ENCODE measurements around the gene LRP8. TPM values are rescaled to one million over a fixed set of nuclear protein-coding genes. Genes with fewer than 3 reads are reported as not detected.

LRP8 gene
- total and polyA plus RNA-seq, 2 donors (not counting 1 experiment from before 2014, with no cell fraction given), result 7.8 to 9.4 TPM

DNA sequence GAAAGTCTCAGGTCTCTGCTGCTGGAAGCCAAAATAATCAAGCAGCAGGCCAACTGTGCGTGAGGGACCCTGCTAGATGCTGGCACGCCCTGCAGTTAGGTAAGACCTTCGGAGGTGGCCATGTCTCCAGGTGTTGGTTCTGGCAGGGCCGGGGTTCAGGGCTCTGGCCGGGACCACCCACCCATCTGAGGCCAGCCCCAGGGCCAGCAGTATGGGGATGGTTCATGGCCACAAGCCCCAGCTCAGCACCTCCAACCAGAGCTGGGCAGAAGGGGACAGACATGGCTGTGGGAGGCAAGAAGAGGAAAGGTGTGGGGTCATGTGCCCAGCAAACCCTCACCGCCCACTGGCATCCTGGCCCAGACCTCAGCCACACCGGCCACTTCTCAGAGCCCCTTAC is 23.3 kb downstream of the LRP8 start:
- intact Hi-C loops (cut with micrococcal nuclease), result no loop called here
- no peaks in the 10 kb centered on the region for H3K79me2 ChIP-seq (ENCODE audit: control insufficient read depth, insufficient read depth, low read length)
- ATAC-seq (ENCODE audit: low read depth) (no peak), DNase-seq (no peak)
- CTCF ChIA-PET, result no interaction called here
- H3K27me3 Mint-ChIP-seq, result no peaks in the 10 kb centered on the region
- H3K36me3 ChIP-seq (replicated peaks in 1 of 2; ENCODE audit: control extremely low read depth in 1 of 2, control insufficient read depth in 1 of 2, extremely low read depth in 1 of 2, insufficient read depth in 2 of 2, low read length in 1 of 2), result no peaks in the 10 kb centered on the region
- no peak overlapping the region for H3K27ac ChIP-seq (ENCODE audit: low read length in 2 of 2)
- H3K9me3 ChIP-seq (ENCODE audit: control extremely low read depth in 1 of 3, control insufficient read depth in 2 of 3, insufficient read depth in 1 of 3, low read length in 2 of 3), result no peaks in the 10 kb centered on the region
- TF ChIP-seq, protein P1, sequence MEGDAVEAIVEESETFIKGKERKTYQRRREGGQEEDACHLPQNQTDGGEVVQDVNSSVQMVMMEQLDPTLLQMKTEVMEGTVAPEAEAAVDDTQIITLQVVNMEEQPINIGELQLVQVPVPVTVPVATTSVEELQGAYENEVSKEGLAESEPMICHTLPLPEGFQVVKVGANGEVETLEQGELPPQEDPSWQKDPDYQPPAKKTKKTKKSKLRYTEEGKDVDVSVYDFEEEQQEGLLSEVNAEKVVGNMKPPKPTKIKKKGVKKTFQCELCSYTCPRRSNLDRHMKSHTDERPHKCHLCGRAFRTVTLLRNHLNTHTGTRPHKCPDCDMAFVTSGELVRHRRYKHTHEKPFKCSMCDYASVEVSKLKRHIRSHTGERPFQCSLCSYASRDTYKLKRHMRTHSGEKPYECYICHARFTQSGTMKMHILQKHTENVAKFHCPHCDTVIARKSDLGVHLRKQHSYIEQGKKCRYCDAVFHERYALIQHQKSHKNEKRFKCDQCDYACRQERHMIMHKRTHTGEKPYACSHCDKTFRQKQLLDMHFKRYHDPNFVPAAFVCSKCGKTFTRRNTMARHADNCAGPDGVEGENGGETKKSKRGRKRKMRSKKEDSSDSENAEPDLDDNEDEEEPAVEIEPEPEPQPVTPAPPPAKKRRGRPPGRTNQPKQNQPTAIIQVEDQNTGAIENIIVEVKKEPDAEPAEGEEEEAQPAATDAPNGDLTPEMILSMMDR (IDR thresholded peaks at IDR 0.05), result no peak
- TF ChIP-seq EZH2 (IDR thresholded peaks at IDR 0.05; ENCODE audit: borderline replicate concordance, insufficient read depth, low read depth, low read length, poor library complexity, severe bottlenecking), result no peak
- H3K27ac Mint-ChIP-seq, result no peak overlapping the region
- H3K4me3 Mint-ChIP-seq, result no peak overlapping the region
- WGBS (ENCODE audit: insufficient coverage), result 100% methylated on average over 6 of the region's 7 CpGs
- no peak overlapping the region for H3K4me3 ChIP-seq (ENCODE audit: control extremely low read depth in 1 of 5, extremely low read depth in 1 of 5, insufficient read depth in 1 of 5, low read depth in 2 of 5, low read length in 4 of 5)
- POLR2A ChIA-PET, result no interaction called here
- no peak overlapping the region for H2AFZ ChIP-seq (ENCODE audit: insufficient read depth, low read depth, low read length, poor library complexity, severe bottlenecking)
- H3K4me2 ChIP-seq (replicated peaks; ENCODE audit: low read depth, low read length, poor library complexity, severe bottlenecking), result no peak overlapping the region
- H3K4me1 Mint-ChIP-seq, result no peaks in the 10 kb centered on the region
- no peak overlapping the region for H3K9ac ChIP-seq (ENCODE audit: low read length)
- H3K27me3 ChIP-seq (replicated peaks in 1 of 4; ENCODE audit: control extremely low read depth in 1 of 4, control insufficient read depth in 3 of 4, insufficient read depth in 4 of 4, low read length in 3 of 4), result no peaks in the 10 kb centered on the region
- peaks cover 0 to 3% of the 10 kb centered on the region in 2 donors for H3K4me1 ChIP-seq (ENCODE audit: control insufficient read depth in 2 of 2, insufficient read depth in 2 of 2, low read length in 2 of 2)
- no peaks in the 10 kb centered on the region for H4K20me1 ChIP-seq (ENCODE audit: control insufficient read depth, insufficient read depth, low read length, poor library complexity, severe bottlenecking)
- H3K9me3 Mint-ChIP-seq (ENCODE audit: insufficient read depth), result no peaks in the 10 kb centered on the region

DNA sequence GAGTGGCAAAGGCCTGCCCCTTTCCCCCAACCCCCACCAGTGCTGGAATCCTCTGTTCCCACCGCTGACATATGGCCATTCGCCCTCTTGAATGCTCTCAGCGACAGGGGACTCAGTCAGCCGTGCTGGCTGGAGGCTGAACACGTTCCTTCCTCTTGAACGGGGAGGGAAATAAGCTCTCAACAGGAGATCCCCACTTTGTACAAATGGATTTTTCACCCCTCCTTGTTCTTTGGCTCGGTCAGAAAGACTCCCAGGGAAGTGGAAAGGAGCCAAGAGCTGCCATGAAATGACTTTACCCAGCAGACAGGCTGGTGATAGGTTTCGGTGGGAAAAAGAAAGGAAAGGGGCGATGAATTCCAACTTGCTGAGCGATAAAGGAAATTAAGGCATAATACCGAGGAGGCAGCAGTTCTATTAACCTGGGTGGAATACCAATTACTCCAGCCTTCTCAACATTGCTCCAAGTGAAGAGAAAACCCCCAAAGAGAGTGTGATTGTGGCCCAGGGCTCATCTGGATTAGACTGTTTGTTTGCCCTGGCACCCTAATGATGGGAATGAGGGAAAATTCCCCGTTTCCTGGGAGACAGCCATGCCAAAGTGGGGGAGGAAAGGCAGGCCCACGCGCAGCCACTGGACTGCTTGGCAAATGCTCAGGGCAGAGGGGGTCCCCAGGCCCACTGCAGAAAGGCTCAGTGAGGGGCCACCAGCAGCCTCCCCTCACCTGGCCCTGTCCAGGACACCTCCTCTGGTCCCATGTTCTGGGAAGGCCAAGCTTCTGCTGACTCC is 23.9 kb downstream of the LRP8 start:
- no peak overlapping the region for H3K4me2 ChIP-seq (replicated peaks; ENCODE audit: low read depth, low read length, poor library complexity, severe bottlenecking)
- POLR2A ChIA-PET, result no interaction called here
- no peak overlapping the region for H3K9ac ChIP-seq (ENCODE audit: low read length)

More for the DNA sequence above, 23.9 kb downstream of the LRP8 start:
- no peak overlapping the region for H3K4me3 ChIP-seq (ENCODE audit: control extremely low read depth in 1 of 5, extremely low read depth in 1 of 5, insufficient read depth in 1 of 5, low read depth in 2 of 5, low read length in 4 of 5)
- no peak for DNase-seq
- H3K4me1 ChIP-seq (ENCODE audit: control insufficient read depth in 2 of 2, insufficient read depth in 2 of 2, low read length in 2 of 2), result peaks cover 0 to 3% of the 10 kb centered on the region in 2 donors
- intact Hi-C loops (cut with micrococcal nuclease), result no loop called here
- no peak for ATAC-seq (ENCODE audit: low read depth)
- H3K27me3 Mint-ChIP-seq, result no peaks in the 10 kb centered on the region
- no peaks in the 10 kb centered on the region for H3K9me3 ChIP-seq (ENCODE audit: control extremely low read depth in 1 of 3, control insufficient read depth in 2 of 3, insufficient read depth in 1 of 3, low read length in 2 of 3)
- no peak overlapping the region for H3K4me3 Mint-ChIP-seq
- H3K27me3 ChIP-seq (replicated peaks in 1 of 4; ENCODE audit: control extremely low read depth in 1 of 4, control insufficient read depth in 3 of 4, insufficient read depth in 4 of 4, low read length in 3 of 4), result no peaks in the 10 kb centered on the region
- no peak for TF ChIP-seq EZH2 (IDR thresholded peaks at IDR 0.05; ENCODE audit: borderline replicate concordance, insufficient read depth, low read depth, low read length, poor library complexity, severe bottlenecking)
- TF ChIP-seq, protein P1 (IDR thresholded peaks at IDR 0.05), result no peak
- no peaks in the 10 kb centered on the region for H4K20me1 ChIP-seq (ENCODE audit: control insufficient read depth, insufficient read depth, low read length, poor library complexity, severe bottlenecking)
- no peaks in the 10 kb centered on the region for H3K9me3 Mint-ChIP-seq (ENCODE audit: insufficient read depth)
- CTCF ChIA-PET, result interaction anchor here (0.6 kb wide), 1 partner anchor 26 kb away, joined by 5 read pairs; no protein-coding TSS in a partner anchor
- no peaks in the 10 kb centered on the region for H3K79me2 ChIP-seq (ENCODE audit: control insufficient read depth, insufficient read depth, low read length)
- H2AFZ ChIP-seq (ENCODE audit: insufficient read depth, low read depth, low read length, poor library complexity, severe bottlenecking), result no peak overlapping the region
- H3K27ac Mint-ChIP-seq, result no peak overlapping the region
- H3K36me3 ChIP-seq (replicated peaks in 1 of 2; ENCODE audit: control extremely low read depth in 1 of 2, control insufficient read depth in 1 of 2, extremely low read depth in 1 of 2, insufficient read depth in 2 of 2, low read length in 1 of 2), result no peaks in the 10 kb centered on the region
- 96% methylated on average over 10 of the region's 14 CpGs for WGBS (ENCODE audit: insufficient coverage)
- H3K4me1 Mint-ChIP-seq, result no peaks in the 10 kb centered on the region
- no peak overlapping the region for H3K27ac ChIP-seq (ENCODE audit: low read length in 2 of 2)

All from B cell (primary cell).